NCI-H510A treated with DMSO at 0.1 percent for 48 hours (cell line): ENCODE data around the gene GSAP.
A peak's percentile ranks its signal among the peaks of the same experiment; 100 is the strongest.

Experiments
- DNase-seq: peaks from one replicate; lab custom pipeline; 2025; lab: John Stamatoyannopoulos, UW

Gene GSAP

GRCh38 chr7:77327067-77327931 is 88.8 kb downstream of the GSAP start:
- DNase-seq = peak; percentile 46

GRCh38 chr7:77326131-77326530 is 90.0 kb downstream of the GSAP start:
- DNase-seq = no peak

- no peak for DNase-seq
Measured at GRCh38 chr7:77321300-77321699, 94.8 kb downstream of the GSAP start.

- no peak for DNase-seq
Measured at GRCh38 chr7:77320714-77321113, 95.4 kb downstream of the GSAP start.

- DNase-seq = no peak
Measured at GRCh38 chr7:77320137-77320536, 96.0 kb downstream of the GSAP start.

- DNase-seq = no peak
Measured at GRCh38 chr7:77318019-77318418, 98.1 kb downstream of the GSAP start.

GRCh38 chr7:77316219-77316978 is 99.8 kb downstream of the GSAP start:
- no peak for DNase-seq

- DNase-seq = no peak
Measured at GRCh38 chr7:77315182-77315591, 101.0 kb downstream of the GSAP start.

GRCh38 chr7:77313876-77314480 is 102.2 kb downstream of the GSAP start:
- DNase-seq = no peak

GRCh38 chr7:77313085-77313484 is 103.1 kb downstream of the GSAP start:
- no peak for DNase-seq

GRCh38 chr7:77310982-77311381 is 105.2 kb downstream of the GSAP start:
- no peak for DNase-seq

GRCh38 chr7:77309714-77310220 is 106.4 kb downstream of the GSAP start:
- DNase-seq = no peak

GRCh38 chr7:77308792-77309191 is 107.4 kb downstream of the GSAP start:
- DNase-seq = no peak

- DNase-seq = no peak
Measured at GRCh38 chr7:77306231-77307067, 109.7 kb downstream of the GSAP start.

- no peak for DNase-seq
Measured at GRCh38 chr7:77295549-77295948, 120.6 kb downstream of the GSAP start.

GRCh38 chr7:77293046-77293445 is 123.1 kb downstream of the GSAP start:
- DNase-seq = no peak

- DNase-seq = no peak
Measured at GRCh38 chr7:77290425-77290824, 125.7 kb downstream of the GSAP start.

GRCh38 chr7:77289387-77289786 is 126.8 kb downstream of the GSAP start:
- DNase-seq = no peak

GRCh38 chr7:77288676-77289320 is 127.4 kb downstream of the GSAP start:
- no peak for DNase-seq

GRCh38 chr7:77284616-77285015 is 131.5 kb downstream of the GSAP start:
- DNase-seq = no peak

GRCh38 chr7:77284005-77284404 is 132.1 kb downstream of the GSAP start:
- DNase-seq = no peak
